Activated CD8-positive, alpha-beta memory T cell treated with anti-CD3 and anti-CD28 coated beads, Interleukin-2, amount 50 U/mL, for 24 hours (primary cell): ENCODE results near the gene MCC.

Source experiments
- DNase-seq: peaks from one replicate; pipeline ENCODE4 v3.0.0-alpha.2; 2020; ENCODE audit errors: extremely low read depth

MCC gene

DNA sequence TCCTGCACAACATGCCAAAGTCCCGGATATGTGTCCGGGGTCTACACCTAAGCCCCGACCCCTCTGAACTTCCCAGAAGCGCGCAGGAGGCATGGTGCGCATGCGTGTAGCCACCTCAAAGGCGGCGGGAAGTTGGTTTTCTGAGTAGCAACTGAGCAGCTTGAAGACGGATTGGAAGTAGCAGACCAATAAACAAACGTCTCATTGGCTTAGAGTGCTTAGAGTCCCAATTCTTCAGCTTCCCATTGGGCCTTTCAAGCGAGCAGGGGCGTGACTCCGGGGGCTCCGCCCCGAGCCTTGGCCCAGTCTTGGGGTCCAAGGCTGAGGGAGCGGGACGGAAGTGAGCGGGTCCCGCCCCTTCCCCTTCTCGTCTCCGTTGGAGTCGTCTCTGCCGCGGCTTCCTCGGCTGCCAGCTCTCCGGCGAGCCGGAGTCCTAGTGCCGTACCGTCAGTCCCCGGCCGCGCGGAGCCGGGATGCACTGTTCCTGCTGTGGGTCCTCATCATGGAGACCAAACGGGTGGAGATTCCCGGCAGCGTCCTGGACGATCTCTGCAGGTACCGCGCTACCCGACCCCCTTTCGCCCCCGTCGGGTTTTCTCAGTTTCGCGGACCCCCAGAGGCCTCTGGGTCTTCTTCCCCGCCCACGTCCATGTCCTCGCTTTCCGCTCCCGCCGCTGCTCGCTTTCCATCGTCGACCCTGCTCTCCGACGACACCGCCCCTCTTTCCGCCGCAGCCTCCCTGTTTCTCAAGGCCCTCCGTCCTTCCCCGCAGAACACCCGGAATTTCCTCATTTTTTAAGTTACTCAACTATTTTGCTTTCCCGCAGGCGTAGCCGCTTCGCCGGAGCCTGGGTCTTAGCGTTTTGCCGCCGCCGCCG lies 511.6 kb downstream of the MCC start, which contains the start of gene DCP2:
Gene DCP2 (plus strand): TSS at position 367 of the 878 bp plus-strand sequence. CDS start 136 bp downstream, at position 503.
- peak; percentile 86 for DNase-seq

DNA sequence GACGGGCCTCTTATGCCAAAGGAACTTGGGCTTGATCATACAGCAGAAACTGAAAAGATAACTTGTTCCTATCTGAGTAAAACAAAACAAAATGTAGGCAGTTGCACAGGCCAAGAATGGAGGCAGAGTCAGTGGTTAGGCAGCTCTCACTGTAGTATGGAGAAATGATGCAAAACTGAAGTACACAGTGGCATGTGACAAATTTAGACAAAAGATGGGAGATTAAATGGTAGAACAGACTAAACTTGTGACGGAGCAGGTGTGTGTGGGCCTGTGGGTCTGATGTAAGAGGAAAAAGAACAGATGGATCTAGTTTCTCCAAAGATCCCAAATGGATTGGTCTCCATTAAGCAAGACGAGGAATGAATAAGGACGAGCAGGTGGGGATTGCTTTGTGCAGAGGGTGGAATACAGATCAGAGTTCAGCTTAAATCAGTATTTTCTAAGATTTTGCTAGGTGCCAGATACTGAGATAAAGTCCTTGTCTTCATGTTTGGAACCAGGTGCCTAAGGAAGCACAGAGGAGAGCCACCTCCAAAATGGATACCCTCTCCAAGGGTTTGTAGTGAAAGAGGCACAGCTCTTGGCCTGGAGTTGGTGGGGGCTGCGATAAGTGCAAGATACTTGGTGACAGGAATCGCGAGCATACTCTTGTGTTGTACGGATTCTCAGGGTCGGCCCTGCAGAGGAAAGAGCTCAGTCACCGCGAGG lies 512.4 kb downstream of the MCC start:
- DNase-seq, result no peak

DNA sequence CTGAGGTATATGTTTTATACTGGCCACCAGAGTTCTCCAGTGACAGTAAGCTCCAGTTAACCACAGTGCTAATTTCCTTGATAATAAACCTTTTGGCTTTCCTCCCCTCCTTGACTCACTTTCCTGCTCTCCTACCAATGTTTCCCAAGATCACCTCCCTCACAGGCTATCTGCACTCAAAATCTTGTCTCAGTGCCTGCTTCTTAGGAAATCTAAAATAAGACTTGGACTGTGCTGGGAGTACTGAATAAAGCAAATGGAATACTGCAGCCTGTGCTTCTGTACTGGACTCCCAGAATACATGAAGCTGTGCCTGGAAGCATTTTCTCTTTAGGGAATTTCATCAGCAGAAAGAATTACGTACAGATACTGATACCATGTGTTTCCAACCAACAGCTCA lies 513.4 kb downstream of the MCC start:
- DNase-seq, result no peak

DNA sequence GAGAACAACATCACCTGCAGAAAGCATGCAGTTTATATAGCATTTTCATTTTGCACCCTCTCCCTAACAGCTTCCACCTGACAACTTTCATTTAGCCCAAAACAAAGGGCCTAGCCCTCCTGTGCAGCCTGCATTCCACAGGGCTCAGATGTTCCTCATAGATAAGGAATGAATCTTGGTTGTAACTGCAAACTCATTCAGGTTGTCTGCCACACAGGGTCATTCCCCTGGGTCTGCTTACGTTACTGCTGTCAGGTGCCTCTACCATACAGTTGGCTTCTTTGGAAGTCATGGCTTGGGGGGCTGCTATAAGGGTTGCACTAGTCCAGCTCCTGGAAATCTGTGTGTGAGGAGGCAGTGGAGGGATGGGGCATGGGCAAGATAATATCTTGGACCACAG lies 514.3 kb downstream of the MCC start:
- DNase-seq, result no peak

DNA sequence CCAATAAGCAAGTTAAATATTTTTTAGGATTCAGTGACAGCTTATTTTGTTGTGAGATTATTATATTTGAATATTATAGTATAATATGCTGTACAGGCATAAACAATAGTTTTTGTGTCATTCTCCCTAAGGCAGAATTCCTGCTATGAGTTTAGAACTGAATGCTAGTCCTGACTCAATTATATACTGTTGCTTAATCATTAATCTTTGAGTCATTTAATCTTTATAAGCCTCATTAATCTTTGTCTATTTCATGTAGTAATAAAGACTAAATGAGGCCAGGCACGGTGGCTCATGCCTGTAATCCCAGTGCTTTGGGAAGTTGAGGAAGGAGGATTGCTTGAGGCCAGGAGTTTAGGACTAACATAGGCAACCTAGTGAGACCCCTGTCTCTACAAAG lies 515.2 kb downstream of the MCC start:
- DNase-seq, result no peak
